PC-9 (cell line): Measurements from ENCODE around the gene LONP2. TPM values are rescaled to one million over a fixed set of nuclear protein-coding genes. Genes with fewer than 3 reads are reported as not detected.
A peak's percentile ranks its signal among the peaks of the same experiment; 100 is the strongest.

ENCODE experiments used
- BruUV-seq: library from RNA; stranded (reverse); fragments of 400-500 nt; replicated peaks from 2 replicates; lab custom pipeline; 2021; lab: Mats Ljungman, UMichigan
- CTCF ChIA-PET: fragments of 300-600 bp; sonication (Branson Sonifier 250); formaldehyde crosslinking; loops from one replicate; lab custom pipeline; 2022; ENCODE audit warnings: antibody characterized with exemption; lab: Charles Lee
- POLR2A ChIA-PET: fragments of 300-600 bp; sonication (Branson Sonifier 250); formaldehyde crosslinking; loops from one replicate; lab custom pipeline; 2022; ENCODE audit warnings: antibody characterized with exemption; ENCODE audit not compliant: unreplicated experiment; lab: Charles Lee
- DNase-seq, 2 experiments: peaks; one replicate each; pipeline versions ENCODE4 v3.0.0 to v3.0.0-alpha.2; 2015 to 2022; ENCODE audit warnings: mixed read lengths in 1 of 2
- H2AFZ ChIP-seq: fragments of 200-600 bp; sonication (generic); 2 replicates; pipeline ENCODE4 v1.8.1; 2017; ENCODE audit warnings: antibody characterized with exemption
- H3F3A ChIP-seq: fragments of 200-600 bp; sonication (generic); 2 replicates; pipeline ENCODE4 v1.8.1; 2017; ENCODE audit warnings: antibody characterized with exemption, mild to moderate bottlenecking, low read depth; ENCODE audit not compliant: insufficient read depth
- H3K27ac ChIP-seq: fragments of 200-600 bp; sonication (generic); 2 replicates; pipeline ENCODE4 v1.6.1; 2016; ENCODE audit warnings: mixed run types
- H3K27me3 ChIP-seq: fragments of 200-600 bp; sonication (generic); 2 replicates; pipeline ENCODE4 v1.6.1; 2016; ENCODE audit warnings: low read depth, mixed run types; ENCODE audit not compliant: insufficient read depth
- H3K36me3 ChIP-seq: fragments of 200-600 bp; sonication (generic); 2 replicates; pipeline ENCODE4 v1.6.1; 2016; ENCODE audit warnings: low read depth, mixed run types
- H3K4me1 ChIP-seq: fragments of 200-600 bp; sonication (generic); replicated peaks from 2 replicates; pipeline ENCODE4 v1.6.1; 2016; ENCODE audit warnings: mixed run types; ENCODE audit not compliant: insufficient read depth
- H3K4me2 ChIP-seq: fragments of 200-600 bp; sonication (generic); 2 replicates; pipeline ENCODE4 v1.6.1; 2017; ENCODE audit warnings: mixed run types
- H3K4me3 ChIP-seq: fragments of 200-600 bp; sonication (generic); 2 replicates; pipeline ENCODE4 v1.6.1; 2016; ENCODE audit warnings: mixed run types
- H3K79me2 ChIP-seq: fragments of 200-600 bp; sonication (generic); 2 replicates; pipeline ENCODE4 v1.6.1; 2017; ENCODE audit warnings: low read depth, mixed run types
- H3K9me2 ChIP-seq: fragments of 200-600 bp; sonication (generic); 2 replicates; pipeline ENCODE4 v1.8.1; 2017; ENCODE audit warnings: mild to moderate bottlenecking; ENCODE audit not compliant: insufficient read depth
- H3K9me3 ChIP-seq: fragments of 200-600 bp; sonication (generic); 2 replicates; pipeline ENCODE4 v1.8.1; 2016; ENCODE audit warnings: low read depth; ENCODE audit not compliant: insufficient read depth
- H4K20me1 ChIP-seq: fragments of 200-600 bp; sonication (generic); 2 replicates; pipeline ENCODE4 v1.8.1; 2017; ENCODE audit not compliant: insufficient read depth
- CTCF ChIP-seq: fragments of 200-600 bp; sonication (generic); conservative IDR thresholded peaks from 2 replicates; pipeline ENCODE4 v1.6.1; 2017; ENCODE audit warnings: mixed run types, antibody characterized with exemption, mild to moderate bottlenecking, moderate library complexity
- EZH2 ChIP-seq: fragments of 200-600 bp; sonication (generic); IDR thresholded peaks from 2 replicates; pipeline ENCODE4 v1.8.0; 2017; ENCODE audit warnings: antibody characterized with exemption, low read depth
- intact Hi-C: fragments of 100-400 bp; cut with micrococcal nuclease; formaldehyde crosslinking; loops from one replicate; pipeline ENCODE4 v1.10.0; 2022; ENCODE audit not compliant: unreplicated experiment
- total RNA-seq: library from RNA; stranded (reverse); gene quantifications from 2 replicates; pipeline ENCODE4 v1.2.3, GENCODE V29; 2021

The LONP2 gene
- total RNA-seq, 1 experiment from 2014 or later = 47.0 TPM

GRCh38 chr16:48299471-48299870 lies 55.4 kb downstream of the LONP2 start:
- Histone ChIP-seq H3F3A (peaks cover 18% of the 10 kb centered on the region), H3K4me2 (no peak overlapping the region), H3K9me3 (no peaks in the 10 kb centered on the region), H2AFZ (no peak overlapping the region), H3K36me3 (peaks cover 51% of the 10 kb centered on the region), H4K20me1 (no peaks in the 10 kb centered on the region), H3K4me1 (peaks cover 38% of the 10 kb centered on the region), H3K79me2 (peaks cover 6% of the 10 kb centered on the region; the same call in 1 of the 2 replicates), H3K9me2 (no peaks in the 10 kb centered on the region), H3K4me3 (no peak overlapping the region), H3K27me3 (no peaks in the 10 kb centered on the region), H3K27ac (peak overlapping the region; percentile 73)
- BruUV-seq = no TSS peak
- ChIA-PET POLR2A (no interaction called here), CTCF (no interaction called here)
- intact Hi-C loops = loop anchor here (5.0 kb wide), 1 partner anchor 323 kb away; no protein-coding TSS in a partner anchor
- DNase-seq = no peak
- TF ChIP-seq CTCF (no peak), EZH2 (no peak)

GRCh38 chr16:48300391-48300856 lies 56.3 kb downstream of the LONP2 start:
- ChIA-PET CTCF (no interaction called here), POLR2A (no interaction called here)
- DNase-seq = no peak
- Histone ChIP-seq H3K27ac (peak overlapping the region; percentile 73), H3K79me2 (peaks cover 6% of the 10 kb centered on the region; the same call in 1 of the 2 replicates), H2AFZ (no peak overlapping the region), H3K4me1 (peaks cover 28% of the 10 kb centered on the region), H3K4me3 (no peak overlapping the region), H3K4me2 (peak overlapping the region; percentile 40; the same call in 1 of the 2 replicates), H4K20me1 (no peaks in the 10 kb centered on the region), H3K27me3 (no peaks in the 10 kb centered on the region), H3K9me3 (no peaks in the 10 kb centered on the region), H3F3A (peaks cover 9% of the 10 kb centered on the region), H3K36me3 (peaks cover 51% of the 10 kb centered on the region), H3K9me2 (no peaks in the 10 kb centered on the region)
- TF ChIP-seq CTCF (no peak), EZH2 (no peak)
- intact Hi-C loops = no loop called here
- no TSS peak for BruUV-seq

GRCh38 chr16:48308535-48308934 lies 64.4 kb downstream of the LONP2 start:
- intact Hi-C loops = no loop called here
- no TSS peak for BruUV-seq
- Histone ChIP-seq H3K4me2 (no peak overlapping the region), H3K4me1 (no peaks in the 10 kb centered on the region), H3K9me2 (no peaks in the 10 kb centered on the region), H3K27me3 (no peaks in the 10 kb centered on the region), H2AFZ (no peak overlapping the region), H3K36me3 (peaks cover 40% of the 10 kb centered on the region), H3K9me3 (peaks cover 21% of the 10 kb centered on the region), H3K27ac (no peak overlapping the region), H3K4me3 (no peak overlapping the region), H4K20me1 (no peaks in the 10 kb centered on the region), H3K79me2 (no peaks in the 10 kb centered on the region), H3F3A (no peaks in the 10 kb centered on the region)
- ChIA-PET CTCF (no interaction called here), POLR2A (no interaction called here)
- no peak for TF ChIP-seq EZH2
- TF ChIP-seq CTCF = no peak
- DNase-seq = no peak
